SK-N-SH (cell line): ENCODE measurements around the gene ARHGAP11A. TPM values are rescaled to one million over a fixed set of nuclear protein-coding genes. Genes with fewer than 3 reads are reported as not detected.

Experiments used
- CTCF ChIA-PET: fragments of 300-600, 350-600 bp; formaldehyde crosslinking; extraction: SDS; loops from one replicate; lab custom pipeline; 2021; lab: Yijun Ruan, JAX
- POLR2A ChIA-PET: fragments of 350-600 bp; sonication (Branson Sonifier 250); formaldehyde crosslinking; extraction: SDS; loops from one replicate; lab custom pipeline; 2020; ENCODE audit warnings: antibody characterized with exemption, inconsistent platforms; lab: Yijun Ruan, JAX
- DNase-seq: peaks from one replicate; pipeline ENCODE4 v3.0.0; 2012
- H2AFZ ChIP-seq: fragments of 200-600 bp; sonication (generic); 2 replicates; pipeline ENCODE4 v1.8.1; 2016; ENCODE audit warnings: antibody characterized with exemption, mild to moderate bottlenecking, low read depth
- H3F3A ChIP-seq: fragments of 200-600 bp; sonication (generic); replicated peaks from 2 replicates; pipeline ENCODE3; 2016; ENCODE audit warnings: antibody characterized with exemption, mild to moderate bottlenecking; ENCODE audit not compliant: insufficient read depth
- H3K27ac ChIP-seq, 2 experiments: fragments of 200-500 bp in 1 of 2; fragments of 200-600 bp in 1 of 2; sonication (Bioruptor generic) in 1 of 2; sonication (generic), shearing (Covaris generic) in 1 of 2; 2 replicates each; pipeline versions ENCODE4 v1.5.1 to v1.6.1; 2014 to 2016; ENCODE audit warnings: low read depth in 2 of 2, inconsistent platforms in 1 of 2, low read length in 1 of 2, mild to moderate bottlenecking in 1 of 2, mixed read lengths in 1 of 2
- H3K27me3 ChIP-seq: fragments of 200-600 bp; sonication (generic), shearing (Covaris generic); 2 replicates; pipeline ENCODE4 v1.6.1; 2016; ENCODE audit warnings: mixed run types; ENCODE audit not compliant: insufficient read depth
- H3K36me3 ChIP-seq, 2 experiments: fragments of 200-500 bp in 1 of 2; fragments of 200-600 bp in 1 of 2; sonication (Bioruptor generic) in 1 of 2; sonication (generic) in 1 of 2; replicated peaks in 1 of 2; 2 replicates each; pipeline versions ENCODE3 to v1.5.1; 2014 to 2016; ENCODE audit warnings: low read length in 1 of 2, mild to moderate bottlenecking in 1 of 2; ENCODE audit not compliant: insufficient read depth in 2 of 2, control insufficient read depth in 1 of 2
- H3K4me1 ChIP-seq, 2 experiments: fragments of 200-500 bp in 1 of 2; fragments of 200-600 bp in 1 of 2; sonication (Bioruptor generic) in 1 of 2; sonication (generic), shearing (Covaris generic) in 1 of 2; 2 replicates each; pipeline versions ENCODE4 v1.5.1 to v1.6.1; 2014 to 2016; ENCODE audit warnings: low read depth in 1 of 2, low read length in 1 of 2, mixed run types in 1 of 2; ENCODE audit not compliant: insufficient read depth in 2 of 2, control insufficient read depth in 1 of 2
- H3K4me2 ChIP-seq: fragments of 200-600 bp; sonication (generic), shearing (Covaris generic); 2 replicates; pipeline ENCODE4 v1.6.1; 2017; ENCODE audit warnings: mixed run types
- H3K4me3 ChIP-seq, 2 experiments: fragments of 200-500 bp in 1 of 2; fragments of 200-600 bp in 1 of 2; sonication (Bioruptor generic) in 1 of 2; sonication (generic), shearing (Covaris generic) in 1 of 2; 2 replicates each; pipeline versions ENCODE4 v1.5.1 to v1.8.1; 2014 to 2016; ENCODE audit warnings: low read depth in 2 of 2, inconsistent platforms in 1 of 2, low read length in 1 of 2, mild to moderate bottlenecking in 1 of 2, mixed read lengths in 1 of 2, moderate library complexity in 1 of 2
- H3K79me2 ChIP-seq: fragments of 200-600 bp; sonication (generic); 2 replicates; pipeline ENCODE4 v1.8.1; 2017; ENCODE audit warnings: mild to moderate bottlenecking; ENCODE audit not compliant: insufficient read depth
- H3K9ac ChIP-seq: fragments of 200-600 bp; sonication (generic); 2 replicates; pipeline ENCODE4 v1.6.1; 2017; ENCODE audit warnings: mixed run types
- H3K9me2 ChIP-seq: fragments of 200-600 bp; sonication (generic); 2 replicates; pipeline ENCODE4 v1.6.1; 2017; ENCODE audit warnings: mixed run types
- H3K9me3 ChIP-seq: fragments of 200-600 bp; sonication (generic); 2 replicates; pipeline ENCODE4 v1.6.1; 2017; ENCODE audit warnings: mixed run types, mild to moderate bottlenecking, moderate library complexity
- H4K20me1 ChIP-seq: fragments of 200-600 bp; sonication (generic); 2 replicates; pipeline ENCODE4 v1.6.1; 2017; ENCODE audit warnings: mild to moderate bottlenecking, mixed run types; ENCODE audit not compliant: insufficient read depth
- EP300 ChIP-seq, 2 experiments: IDR thresholded peaks; 2 replicates each; pipeline versions ENCODE4 v1.4.0 to v1.6.1; 2012; ENCODE audit warnings: borderline replicate concordance in 1 of 2, low read depth in 1 of 2, low read length in 1 of 2
- EZH2phosphoT487 ChIP-seq: fragments of 200-600 bp; sonication (generic); IDR thresholded peaks from 2 replicates; pipeline ENCODE4 v1.6.1; 2017; ENCODE audit warnings: low read depth, mixed run types, mild to moderate bottlenecking, antibody characterized with exemption, moderate library complexity, borderline replicate concordance
- FOSL2 ChIP-seq: IDR thresholded peaks from 2 replicates; pipeline ENCODE4 v1.4.0; 2012; ENCODE audit warnings: low read depth, mild to moderate bottlenecking, moderate library complexity, borderline replicate concordance
- FOXM1 ChIP-seq: IDR thresholded peaks from 2 replicates; pipeline ENCODE4 v1.4.0; 2012; ENCODE audit warnings: low read depth, mild to moderate bottlenecking
- IRF3 ChIP-seq: fragments of 150-350 bp; IDR thresholded peaks from 2 replicates; pipeline ENCODE4 v1.6.1; 2016; ENCODE audit warnings: mild to moderate bottlenecking, low read depth, low read length
- MEF2A ChIP-seq: IDR thresholded peaks from 2 replicates; pipeline ENCODE4 v1.4.0; 2012; ENCODE audit warnings: low read depth, borderline replicate concordance
- NFIC ChIP-seq: IDR thresholded peaks from 2 replicates; pipeline ENCODE4 v1.4.0; 2012; ENCODE audit warnings: borderline replicate concordance
- PBX3 ChIP-seq: IDR thresholded peaks from 2 replicates; pipeline ENCODE4; 2012
- POLR2AphosphoS5 ChIP-seq: IDR thresholded peaks from 2 replicates; pipeline ENCODE4 v1.6.1; 2012; ENCODE audit warnings: low read depth, low read length
- RAD21 ChIP-seq: IDR thresholded peaks from 2 replicates; pipeline ENCODE4 v1.6.1; 2012; ENCODE audit warnings: mild to moderate bottlenecking, low read length
- RCOR1 ChIP-seq: fragments of 150-350 bp; IDR thresholded peaks from 2 replicates; pipeline ENCODE4 v1.6.1; 2017; ENCODE audit warnings: antibody characterized with exemption, low read length
- REST ChIP-seq: IDR thresholded peaks from 2 replicates; pipeline ENCODE4 v1.6.1; 2012; ENCODE audit warnings: mild to moderate bottlenecking, low read depth, low read length, moderate library complexity
- RXRA ChIP-seq: IDR thresholded peaks from 2 replicates; pipeline ENCODE4 v1.4.0; 2012; ENCODE audit warnings: low read depth, mild to moderate bottlenecking, borderline replicate concordance
- SIN3A ChIP-seq: IDR thresholded peaks from 2 replicates; pipeline ENCODE4 v1.6.1; 2012; ENCODE audit warnings: low read depth, mild to moderate bottlenecking, low read length, moderate library complexity, borderline replicate concordance
- SMC3 ChIP-seq: IDR thresholded peaks from 2 replicates; pipeline ENCODE4 v1.6.1; 2012; ENCODE audit warnings: low read depth, low read length, improper control_type of control experiment
- TAF1 ChIP-seq: IDR thresholded peaks from 2 replicates; pipeline ENCODE4 v1.6.1; 2012; ENCODE audit warnings: low read depth, mild to moderate bottlenecking, low read length, moderate library complexity, borderline replicate concordance
- TCF12 ChIP-seq: IDR thresholded peaks from 2 replicates; pipeline ENCODE4 v1.4.0; 2012
- TEAD4 ChIP-seq: IDR thresholded peaks from 2 replicates; pipeline ENCODE4 v1.4.0; 2012; ENCODE audit warnings: mild to moderate bottlenecking, borderline replicate concordance; ENCODE audit not compliant: insufficient read depth
- USF1 ChIP-seq: IDR thresholded peaks from 2 replicates; pipeline ENCODE4 v1.4.0; 2012; ENCODE audit warnings: low read depth, borderline replicate concordance
- USF2 ChIP-seq: fragments of 150-350 bp; IDR thresholded peaks from 2 replicates; pipeline ENCODE4 v1.6.1; 2017; ENCODE audit warnings: antibody characterized with exemption, low read length, low read depth, borderline replicate concordance
- YY1 ChIP-seq: IDR thresholded peaks from 2 replicates; pipeline ENCODE4 v1.4.0; 2012; ENCODE audit warnings: low read depth, mild to moderate bottlenecking
- ZBTB33 ChIP-seq: IDR thresholded peaks from 2 replicates; pipeline ENCODE4 v1.4.0; 2012; ENCODE audit warnings: low read depth, borderline replicate concordance
- WGBS: methylation state at CpG from one replicate; pipeline ENCODE4 v1.1.6; 2017; ENCODE audit warnings: low lambda C conversion rate; 5-methylcytosine and 5-hydroxymethylcytosine counted together
- polyA plus RNA-seq, 3 experiments: library from polyadenylated mRNA; depleted of rRNA; stranded (reverse); fragments of >200 nt; gene quantifications; 2 replicates each; pipeline ENCODE4 v1.2.3, GENCODE V29; 2012

Gene ARHGAP11A
- polyA plus RNA-seq, 1 of the 3 experiments (the other 2 are of a cell fraction), result 4.8 TPM

GRCh38 chr15:32683906-32684584, 68.7 kb downstream of the ARHGAP11A start:
- ChIA-PET CTCF (no interaction called here), POLR2A (no interaction called here)
- no peaks in the 10 kb centered on the region for H3K36me3 ChIP-seq
- H4K20me1 ChIP-seq, result no peaks in the 10 kb centered on the region
- H3F3A ChIP-seq, result peaks cover 55% of the 10 kb centered on the region
- no peaks in the 10 kb centered on the region for H3K9me3 ChIP-seq
- H3K4me1 ChIP-seq, result peaks cover 7 to 37% of the 10 kb centered on the region in 2 experiments
- H3K9ac ChIP-seq, result peak overlapping the region; percentile 71; the same call in 1 of the 2 replicates
- H3K79me2 ChIP-seq, result peaks cover 18% of the 10 kb centered on the region; the same call in 1 of the 2 replicates
- 74% methylated on average over 8 of the region's 8 CpGs for WGBS
- H3K27me3 ChIP-seq, result no peaks in the 10 kb centered on the region
- peak overlapping the region in 1 of 2 experiments; percentile 98; a peak in 3 of 4 replicates for H3K27ac ChIP-seq
- no peaks in the 10 kb centered on the region for H3K9me2 ChIP-seq
- no peak for DNase-seq
- H3K4me2 ChIP-seq, result peak overlapping the region; percentile 35; the same call in 1 of the 2 replicates
- no peak overlapping the region for H3K4me3 ChIP-seq
- H2AFZ ChIP-seq, result no peak overlapping the region
- TF ChIP-seq USF2 (no peak), IRF3 (no peak), POLR2AphosphoS5 (no peak), RAD21 (no peak), EP300 (IDR thresholded peaks at IDR 0.05; ENCODE audit: borderline replicate concordance in 1 of 2, low read depth in 1 of 2, low read length in 1 of 2) (peak in 1 of 2 experiments; percentile 68; a peak in 1 of 4 replicates), TEAD4 (peak; percentile 22; the same call in 1 of the 2 replicates), USF1 (peak; percentile 73; the same call in 1 of the 2 replicates), EZH2phosphoT487 (no peak), TAF1 (no peak), RXRA (peak; percentile 76; the same call in 1 of the 2 replicates), REST (0 out of 2 replicates have a peak, but pooled peaks have one; percentile 33), TCF12 (peak; percentile 74), ZBTB33 (no peak), YY1 (no peak), NFIC (peak; percentile 93), SIN3A (no peak), SMC3 (no peak), FOSL2 (peak; percentile 24; the same call in 1 of the 2 replicates), PBX3 (peak; percentile 83), RCOR1 (no peak), FOXM1 (no peak), MEF2A (0 out of 2 replicates have a peak, but pooled peaks have one; percentile 5)
